G401 (cell line): ENCODE data around the gene NTSR1. TPM values are rescaled to one million over a fixed set of nuclear protein-coding genes. Genes with fewer than 3 reads are reported as not detected.

Source experiments
- DNase-seq: peaks from one replicate; pipeline ENCODE4 v3.0.0-alpha.2; 2015; ENCODE audit warnings: low spot score
- in situ Hi-C: cut with HindIII; loops from 2 replicates; pipeline ENCODE4 v1.10.0; 2016; ENCODE audit warnings: low sequenced_read_pairs, mixed read lengths
- total RNA-seq: library from RNA; depleted of rRNA; stranded (reverse); fragments of >200 nt; shearing (Covaris generic); gene quantifications from 2 replicates; pipeline ENCODE4 v1.2.3, GENCODE V29; 2014

NTSR1 gene
- total RNA-seq, 1 experiment from 2014 or later = not detected

DNA sequence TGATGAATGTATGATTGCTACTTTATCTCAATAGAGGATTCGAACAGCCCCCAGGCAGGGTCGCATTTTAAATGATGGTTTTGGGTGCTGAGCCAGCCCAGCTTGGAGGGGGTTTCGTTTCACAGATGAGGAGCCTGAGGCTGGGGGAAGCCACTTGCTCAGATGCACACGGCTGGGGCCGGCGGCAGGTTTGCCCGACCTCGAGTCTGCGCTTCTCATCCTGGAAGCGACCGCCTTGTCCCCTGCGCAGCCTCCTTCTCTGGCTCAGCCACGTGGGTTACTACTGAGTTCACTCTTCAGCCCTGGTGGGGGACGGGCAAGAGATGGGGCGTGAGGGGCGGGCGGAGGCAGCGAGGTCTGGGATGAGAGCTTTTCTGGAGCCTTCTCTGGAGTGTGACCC lies 25.3 kb downstream of the NTSR1 start:
- in situ Hi-C loops = no loop called here
- no peak for DNase-seq

GRCh38 chr20:62734326-62734725 lies 25.7 kb downstream of the NTSR1 start:
- in situ Hi-C loops = no loop called here
- DNase-seq = no peak

DNA sequence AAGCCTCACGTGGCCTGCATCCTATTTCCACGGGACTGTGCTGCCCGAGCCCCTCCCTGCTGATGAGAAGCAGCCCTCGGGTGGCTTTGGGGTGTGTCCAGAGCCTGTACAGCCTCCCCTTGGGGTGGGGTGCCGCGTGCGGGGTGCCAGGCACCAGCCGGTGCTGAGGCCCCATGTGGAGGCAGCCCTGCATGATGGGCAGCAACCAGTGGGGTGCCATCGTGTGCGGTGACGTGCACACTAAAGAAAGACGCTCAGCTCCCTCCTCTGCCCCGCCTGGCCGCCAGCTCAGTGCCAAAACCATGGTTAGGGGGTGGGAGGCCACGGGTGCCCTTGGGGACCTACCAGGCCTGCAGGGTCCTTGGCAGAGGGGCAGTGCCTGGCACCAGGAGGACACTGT lies 26.2 kb downstream of the NTSR1 start:
- no peak for DNase-seq
- in situ Hi-C loops = no loop called here

- in situ Hi-C loops = no loop called here
- no peak for DNase-seq
These were observed 26.7 kb downstream of the NTSR1 start for GRCh38 chr20:62735331-62735821.

DNA sequence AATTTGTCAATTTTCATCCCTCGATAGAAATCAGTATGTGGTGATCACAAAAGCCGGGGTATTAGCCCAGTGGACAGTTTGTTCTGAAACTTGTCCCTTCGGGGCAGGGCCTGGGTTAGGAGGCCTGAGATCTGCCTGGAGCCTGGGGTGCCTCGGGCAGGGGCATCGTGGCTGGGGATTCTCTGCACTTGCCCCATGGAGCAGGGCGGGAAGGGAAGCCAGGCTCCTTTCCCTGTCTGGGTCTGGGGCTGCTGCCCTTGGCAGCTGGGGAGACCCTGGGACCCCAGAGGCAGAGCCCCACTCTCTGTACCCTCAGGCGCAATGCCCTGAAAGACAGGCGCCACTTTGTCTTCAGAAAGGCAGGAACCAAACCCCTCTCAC lies 27.4 kb downstream of the NTSR1 start:
- DNase-seq = no peak
- in situ Hi-C loops = no loop called here

DNA sequence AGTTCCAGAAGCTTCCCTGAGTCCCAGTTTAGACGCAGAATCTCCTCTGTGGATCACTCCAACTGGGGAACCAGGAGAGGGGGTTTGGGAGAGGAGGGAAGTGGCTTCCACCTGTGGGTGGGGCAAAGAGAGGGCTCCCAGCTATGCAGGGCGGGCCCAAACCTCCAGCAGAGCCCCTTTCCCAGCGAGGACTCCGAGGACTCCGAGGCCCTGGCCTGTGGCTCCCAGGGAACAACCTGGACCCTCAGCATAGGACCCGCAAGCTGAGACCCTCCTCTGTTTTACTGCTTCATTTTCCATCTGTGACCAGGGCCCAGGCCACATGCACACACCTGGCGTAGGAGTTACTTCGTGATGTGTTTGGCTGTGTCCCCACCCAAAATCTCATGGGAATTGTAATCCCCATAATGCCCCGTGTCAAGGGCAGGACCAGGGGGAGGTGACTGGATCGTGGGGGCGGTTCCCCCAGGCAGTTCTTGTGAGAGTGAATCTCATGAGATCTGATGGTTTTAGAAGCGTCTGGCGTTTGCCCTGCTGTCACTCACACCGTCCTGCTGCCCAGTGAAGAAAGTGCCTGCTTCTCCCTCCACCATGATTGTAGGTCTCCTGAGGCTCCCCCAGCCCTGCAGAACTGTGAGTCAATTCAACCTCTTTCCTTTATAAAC lies 27.9 kb downstream of the NTSR1 start:
- in situ Hi-C loops = no loop called here
- no peak for DNase-seq

GRCh38 chr20:62737271-62737811 lies 28.7 kb downstream of the NTSR1 start:
- DNase-seq = no peak
- in situ Hi-C loops = no loop called here

DNA sequence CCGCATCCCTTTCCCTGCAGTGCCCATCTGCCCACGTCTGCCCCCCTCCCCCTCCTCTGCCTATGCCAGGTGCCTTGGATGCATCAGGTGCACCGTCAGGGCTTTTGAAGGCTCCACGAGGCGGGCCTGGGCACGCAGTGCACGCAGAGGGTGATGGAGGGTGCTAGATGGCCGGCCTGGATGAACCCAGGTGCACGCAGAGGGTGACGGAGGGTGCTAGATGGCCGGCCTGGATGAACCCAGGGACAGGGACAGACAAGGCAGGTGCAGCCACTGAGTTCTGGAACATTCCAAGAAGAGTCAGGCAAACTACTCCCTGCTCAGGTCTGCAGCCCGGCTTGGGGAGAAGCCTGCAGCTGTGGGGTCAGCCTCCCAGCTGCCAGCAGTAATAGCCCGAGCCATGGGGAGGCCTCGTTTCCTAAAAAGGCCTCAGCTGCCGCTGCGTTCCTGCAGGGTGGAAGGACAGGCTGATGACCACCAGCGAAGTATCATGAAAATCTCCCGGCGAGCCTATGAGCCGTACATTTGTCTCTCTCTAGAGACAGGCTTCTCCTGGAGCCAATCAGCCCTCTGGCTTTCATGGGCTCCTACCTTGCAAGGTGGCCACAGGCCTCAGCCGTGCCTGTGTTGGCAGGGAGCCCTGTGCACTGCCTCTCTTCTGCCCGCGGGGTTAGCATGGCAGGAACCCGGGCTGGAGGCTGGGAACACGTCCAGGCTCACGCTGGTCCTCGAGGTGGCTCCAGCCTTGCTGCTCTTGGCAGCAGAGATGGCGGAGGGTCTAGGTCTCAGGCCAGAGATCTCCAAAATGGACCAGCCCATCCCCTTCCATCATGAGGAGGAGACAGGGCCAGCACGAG lies 29.6 kb downstream of the NTSR1 start:
- no peak for DNase-seq
- in situ Hi-C loops = no loop called here

GRCh38 chr20:62739067-62739466 lies 30.4 kb downstream of the NTSR1 start:
- in situ Hi-C loops = no loop called here
- DNase-seq = no peak

- in situ Hi-C loops = no loop called here
These were observed 31.1 kb downstream of the NTSR1 start for GRCh38 chr20:62739581-62740285.

DNA sequence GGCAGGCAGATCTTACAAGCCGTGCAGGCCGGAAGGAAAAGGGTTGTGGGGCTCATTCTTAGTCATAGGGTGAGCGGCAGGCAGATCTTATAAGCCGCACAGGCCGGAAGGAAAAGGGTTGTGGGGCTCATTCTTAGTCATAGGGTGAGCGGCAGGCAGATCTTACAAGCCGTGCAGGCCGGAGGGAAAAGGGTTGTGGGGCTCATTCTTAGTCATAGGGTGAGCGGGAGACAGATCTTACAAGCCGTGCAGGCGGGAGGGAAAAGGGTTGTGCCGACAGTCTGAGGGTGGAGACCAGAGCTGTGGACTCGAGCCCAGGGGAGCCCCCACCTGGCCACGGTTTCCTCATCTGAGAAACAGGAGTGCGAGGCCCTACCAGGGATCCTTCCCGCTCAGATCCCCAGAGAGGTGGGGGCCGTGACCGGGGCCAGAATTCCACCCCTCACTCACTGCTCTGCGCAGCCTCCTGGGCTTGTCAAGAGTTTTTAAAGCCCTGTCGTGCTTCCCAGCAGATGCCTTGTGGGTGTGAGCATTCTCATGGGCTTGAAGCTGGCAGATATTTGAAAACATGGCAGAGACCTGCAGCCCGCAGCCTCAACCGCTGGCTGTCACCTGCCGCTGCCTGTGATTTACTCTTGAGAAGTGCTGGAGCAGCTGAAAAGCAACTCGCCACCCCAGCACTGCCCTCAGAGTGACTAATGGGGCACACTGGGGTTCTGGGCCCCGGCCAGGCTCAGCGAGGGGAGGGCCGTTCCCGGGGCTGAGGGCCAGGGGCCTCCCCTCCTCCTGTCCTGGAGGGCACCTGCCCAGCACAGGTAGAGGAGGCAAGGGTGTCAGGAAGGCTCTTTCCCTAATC lies 31.9 kb downstream of the NTSR1 start:
- DNase-seq = no peak
- in situ Hi-C loops = no loop called here

More at GRCh38 chr20:62739581-62740285, 31.1 kb downstream of the NTSR1 start:
- no peak for DNase-seq

DNA sequence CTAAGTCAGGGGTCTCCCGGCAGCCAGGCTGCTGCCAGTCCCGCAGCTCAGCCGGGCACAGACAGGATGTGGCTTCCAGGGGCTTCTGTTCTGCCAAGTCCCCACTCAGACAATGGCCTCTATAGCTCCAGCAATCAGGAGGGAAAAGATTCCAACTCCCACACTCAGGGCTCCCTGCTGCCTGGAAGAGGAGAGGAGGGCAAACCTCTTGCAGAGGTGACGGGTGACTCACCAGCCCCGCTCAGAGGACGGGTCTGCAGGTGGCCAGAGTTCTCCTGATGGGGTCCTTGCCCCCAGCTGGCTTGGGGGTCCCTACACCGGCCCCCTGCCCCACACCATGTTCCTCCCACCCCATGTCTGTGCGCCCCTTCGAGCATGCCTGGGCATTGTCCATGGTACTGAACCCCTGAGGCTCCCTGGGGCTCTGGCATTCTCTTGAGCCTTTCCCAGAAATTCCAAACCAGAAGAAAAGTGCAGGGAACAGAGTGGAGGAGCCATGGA lies 32.6 kb downstream of the NTSR1 start:
- DNase-seq = no peak
- in situ Hi-C loops = no loop called here

GRCh38 chr20:62741701-62742491 lies 33.3 kb downstream of the NTSR1 start:
- in situ Hi-C loops = no loop called here
- DNase-seq = no peak

DNA sequence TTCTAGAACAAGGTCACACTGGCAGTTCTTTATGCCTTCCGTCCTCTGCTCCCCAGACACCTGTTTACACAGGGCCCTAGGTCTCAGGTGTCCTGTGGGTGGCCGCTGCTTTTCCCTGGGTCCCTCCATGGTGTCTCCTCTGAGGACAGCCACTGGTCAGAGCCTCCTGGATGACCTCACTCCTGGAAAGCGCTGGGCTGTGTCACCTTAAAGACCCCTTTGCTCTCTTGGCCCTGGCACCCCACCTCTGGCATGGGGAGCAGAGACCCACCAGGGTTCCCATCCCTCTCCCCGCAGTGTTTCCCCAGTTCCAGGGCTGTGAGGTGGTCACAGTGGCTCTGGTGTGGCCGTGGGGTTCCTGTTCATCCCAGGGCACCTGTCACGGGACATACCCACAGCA lies 33.9 kb downstream of the NTSR1 start:
- DNase-seq = no peak
- in situ Hi-C loops = no loop called here

DNA sequence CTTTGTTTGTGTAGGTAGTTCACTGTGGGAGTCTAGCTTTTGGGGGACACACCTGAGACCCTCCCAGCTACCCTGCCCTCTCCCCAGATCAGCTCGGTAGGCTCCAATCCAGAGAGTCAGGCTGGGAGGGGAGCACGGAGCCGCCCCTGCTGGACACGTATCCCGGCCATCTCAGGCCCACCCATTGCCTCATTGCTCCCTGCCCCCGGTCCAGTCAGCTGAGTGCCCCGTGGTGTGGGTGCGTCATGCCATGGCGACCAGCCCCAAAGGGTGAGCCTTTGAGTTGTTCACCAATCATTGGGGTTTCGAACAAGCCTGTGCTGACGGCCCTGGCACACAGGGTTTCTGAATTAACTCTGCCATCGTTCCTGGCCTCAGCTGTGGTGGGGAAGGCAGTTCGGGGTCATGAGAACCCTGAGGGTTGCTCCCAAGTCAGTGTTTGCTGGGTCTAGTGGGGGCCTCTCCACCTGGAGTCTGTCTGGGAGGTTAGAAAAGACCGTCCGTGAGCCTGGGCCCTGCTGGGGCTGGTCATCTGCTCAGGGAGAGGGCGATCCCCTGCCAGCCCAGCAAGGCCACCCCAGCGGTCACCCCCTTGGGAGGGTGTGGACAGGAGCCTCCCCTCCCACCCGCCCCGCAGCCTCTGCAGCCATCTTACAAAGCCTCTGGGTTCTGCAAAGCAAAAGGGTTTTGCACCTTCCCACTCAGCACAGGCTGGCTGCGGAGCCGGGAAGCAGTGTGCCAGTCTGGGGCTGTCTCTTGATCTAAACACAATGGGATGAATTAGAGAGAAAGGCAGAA lies 34.5 kb downstream of the NTSR1 start:
- in situ Hi-C loops = no loop called here
- no peak for DNase-seq

GRCh38 chr20:62743777-62744317 lies 35.2 kb downstream of the NTSR1 start:
- in situ Hi-C loops = no loop called here
- no peak for DNase-seq

DNA sequence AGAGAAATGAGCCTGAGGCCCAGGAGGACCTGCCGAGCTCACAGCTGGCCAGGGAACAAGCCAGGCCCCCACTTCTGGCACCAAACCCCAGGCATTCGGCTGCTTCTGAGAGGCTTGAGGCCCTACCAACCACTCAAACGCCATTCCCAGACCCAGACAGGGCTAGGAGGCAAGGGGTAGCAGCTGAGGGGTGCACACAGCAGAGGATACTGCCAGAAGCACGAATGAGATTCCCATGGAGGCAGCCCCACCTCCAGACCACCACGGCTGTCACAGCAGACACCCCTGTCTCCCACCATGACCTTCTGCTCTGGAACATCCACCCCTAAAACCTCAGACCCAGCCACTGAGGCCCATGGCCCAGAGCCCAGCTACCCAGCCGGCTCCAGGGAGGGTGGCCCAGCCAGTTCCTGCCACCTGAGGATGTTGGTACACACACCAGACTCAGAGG lies 36.1 kb downstream of the NTSR1 start:
- in situ Hi-C loops = no loop called here
- DNase-seq = no peak
